Keratinocyte (primary cell): ENCODE measurements around the gene ZNF544. TPM values are rescaled to one million over a fixed set of nuclear protein-coding genes. Genes with fewer than 3 reads are reported as not detected.

Source experiments
- DNase-seq: peaks from one replicate; pipeline ENCODE4 v3.0.0-alpha.2; 2011; ENCODE audit warnings: low read depth, missing footprints, low spot score
- FAIRE-seq: peaks from 2 replicates; lab custom pipeline; 2011; peaks lifted over from hg19 to GRCh38; lab: Jason Lieb, UNC
- H2AFZ ChIP-seq: 2 replicates; pipeline ENCODE4 v1.6.0; 2012; ENCODE audit warnings: low read length, control low read depth, inconsistent platforms; ENCODE audit not compliant: control insufficient read depth
- H3K27ac ChIP-seq: 2 replicates; pipeline ENCODE4 v1.5.1; 2011; ENCODE audit warnings: low read length; ENCODE audit not compliant: control insufficient read depth, insufficient read depth
- H3K27me3 ChIP-seq: 3 replicates; pipeline ENCODE4 v1.6.0; 2011; ENCODE audit warnings: low read length; ENCODE audit not compliant: control insufficient read depth, insufficient read depth; ENCODE audit errors: extremely low read depth
- H3K36me3 ChIP-seq, 2 experiments: 2 replicates in 1 of 2; 3 replicates in 1 of 2; pipeline ENCODE4 v1.5.1; 2011; ENCODE audit warnings: low read length in 2 of 2, mild to moderate bottlenecking in 1 of 2; ENCODE audit not compliant: control insufficient read depth in 2 of 2, insufficient read depth in 2 of 2; ENCODE audit errors: extremely low read depth in 1 of 2
- H3K4me1 ChIP-seq: 3 replicates; pipeline ENCODE4 v1.5.1; 2011; ENCODE audit warnings: low read length; ENCODE audit not compliant: control insufficient read depth, insufficient read depth; ENCODE audit errors: extremely low read depth
- H3K4me2 ChIP-seq: 3 replicates; pipeline ENCODE4 v1.6.0; 2011; ENCODE audit warnings: low read depth, low read length; ENCODE audit not compliant: control insufficient read depth, insufficient read depth; ENCODE audit errors: extremely low read depth
- H3K4me3 ChIP-seq, 3 experiments: fragments of 200-600 bp in 1 of 3; sonication (generic) in 1 of 3; 2 replicates in 2 of 3; 3 replicates in 1 of 3; pipeline ENCODE4 v1.5.1; 2011 to 2016; ENCODE audit warnings: low read length in 3 of 3, mild to moderate bottlenecking in 3 of 3, control low read depth in 2 of 3, inconsistent platforms in 1 of 3, low read depth in 1 of 3, mixed read lengths in 1 of 3, mixed run types in 1 of 3, moderate library complexity in 1 of 3; ENCODE audit not compliant: control insufficient read depth in 2 of 3, insufficient read depth in 2 of 3; ENCODE audit errors: extremely low read depth in 1 of 3
- H3K79me2 ChIP-seq: 2 replicates; pipeline ENCODE4 v1.6.0; 2012; ENCODE audit warnings: low read length; ENCODE audit not compliant: control insufficient read depth, insufficient read depth
- H3K9ac ChIP-seq: 3 replicates; pipeline ENCODE4 v1.6.0; 2011; ENCODE audit warnings: low read length; ENCODE audit not compliant: control insufficient read depth, insufficient read depth; ENCODE audit errors: extremely low read depth
- H3K9me1 ChIP-seq: 3 replicates; pipeline ENCODE4 v1.6.0; 2011; ENCODE audit warnings: low read length; ENCODE audit not compliant: control insufficient read depth, insufficient read depth; ENCODE audit errors: extremely low read depth
- H3K9me3 ChIP-seq: 2 replicates; pipeline ENCODE4 v1.5.1; 2012; ENCODE audit warnings: low read depth, low read length; ENCODE audit not compliant: control insufficient read depth
- H4K20me1 ChIP-seq: 3 replicates; pipeline ENCODE4 v1.6.0; 2011; ENCODE audit warnings: low read length; ENCODE audit not compliant: control insufficient read depth, insufficient read depth; ENCODE audit errors: extremely low read depth
- EZH2 ChIP-seq: IDR thresholded peaks from one replicate; pipeline ENCODE4 v1.6.1; 2012; ENCODE audit warnings: inconsistent platforms, mild to moderate bottlenecking, low read length, moderate library complexity
- dilution Hi-C: fragments of 300-500 bp; cut with MboI; formaldehyde crosslinking; loops from one replicate; pipeline ENCODE4 v1.7.0; 2020; ENCODE audit warnings: low sequenced_read_pairs; ENCODE audit not compliant: extremely low pct_ligation_motif_present
- polyA plus RNA-seq, 5 experiments: library from polyadenylated mRNA; depleted of rRNA in 3 of 5; stranded (reverse) in 3 of 5; stranded (forward) in 1 of 5; unstranded in 1 of 5; fragments of >200 nt; gene quantifications; 1 replicate in 1 of 5; 2 replicates in 3 of 5; 3 replicates in 1 of 5; pipeline versions ENCODE4 v1.2.1 to v1.2.3, GENCODE V29; 2011 to 2012; ENCODE audit warnings: missing spikeins in 2 of 5, low read depth in 1 of 5, low replicate concordance in 1 of 5
- TF ChIP-seq, protein P1 (sequence below), 3 experiments: IDR thresholded peaks in 1 of 3; conservative IDR thresholded peaks in 1 of 3; optimal IDR thresholded peaks in 1 of 3; 2 replicates in 2 of 3; 3 replicates in 1 of 3; pipeline versions ENCODE3 to v1.5.1; 2011; ENCODE audit warnings: low read length in 3 of 3, mild to moderate bottlenecking in 3 of 3, moderate library complexity in 2 of 3, control low read depth in 1 of 3, inconsistent platforms in 1 of 3; ENCODE audit not compliant: insufficient read depth in 2 of 3; ENCODE audit errors: extremely low read depth in 1 of 3

ZNF544 gene
- polyA plus RNA-seq, 1 donor (not counting 4 experiments of a cell fraction or from before 2014, with no cell fraction given), result 30.9 TPM

DNA sequence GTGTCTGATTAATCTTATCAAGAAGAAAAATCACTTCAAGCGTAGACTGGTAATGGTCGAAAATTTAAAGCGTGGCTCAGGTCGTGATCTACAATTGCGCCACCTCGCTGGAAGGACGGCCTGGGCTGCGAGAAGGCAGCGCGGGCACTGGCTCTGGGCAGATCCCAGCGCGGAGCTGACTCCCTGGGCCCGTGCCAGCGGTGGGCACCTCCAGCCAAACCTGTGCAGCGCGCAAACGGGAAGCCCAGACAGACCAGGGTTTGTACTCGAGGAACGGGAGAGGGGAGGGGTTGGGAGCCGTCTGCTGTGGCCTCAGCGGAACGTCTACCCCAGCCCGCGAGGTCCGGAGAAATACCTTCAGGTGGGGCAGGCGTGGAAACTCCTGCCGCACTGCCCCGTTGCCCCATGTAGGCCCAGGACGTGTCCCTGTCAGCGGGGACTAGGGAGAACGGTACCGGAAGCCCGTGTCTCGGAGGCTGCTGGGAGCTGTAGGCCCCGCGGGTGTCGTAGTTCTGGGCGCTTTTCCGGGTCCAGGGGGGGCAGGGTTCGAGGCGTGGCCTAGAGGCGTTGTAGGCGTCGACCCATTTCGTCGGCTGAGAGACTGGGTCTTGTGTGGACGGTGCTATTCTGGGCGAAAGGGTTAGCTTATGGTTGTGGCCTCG lies 24.8 kb upstream of the ZNF544 start:
- peaks cover 49 to 50% of the 10 kb centered on the region in 2 experiments for H3K36me3 ChIP-seq
- H4K20me1 ChIP-seq, result no peaks in the 10 kb centered on the region
- no peak overlapping the region for H2AFZ ChIP-seq
- no peaks in the 10 kb centered on the region for H3K4me1 ChIP-seq
- H3K4me3 ChIP-seq, result no peak overlapping the region
- peaks cover 74% of the 10 kb centered on the region for H3K9me3 ChIP-seq
- dilution Hi-C loops, result no loop called here
- H3K9me1 ChIP-seq, result no peaks in the 10 kb centered on the region
- TF ChIP-seq, protein P1, sequence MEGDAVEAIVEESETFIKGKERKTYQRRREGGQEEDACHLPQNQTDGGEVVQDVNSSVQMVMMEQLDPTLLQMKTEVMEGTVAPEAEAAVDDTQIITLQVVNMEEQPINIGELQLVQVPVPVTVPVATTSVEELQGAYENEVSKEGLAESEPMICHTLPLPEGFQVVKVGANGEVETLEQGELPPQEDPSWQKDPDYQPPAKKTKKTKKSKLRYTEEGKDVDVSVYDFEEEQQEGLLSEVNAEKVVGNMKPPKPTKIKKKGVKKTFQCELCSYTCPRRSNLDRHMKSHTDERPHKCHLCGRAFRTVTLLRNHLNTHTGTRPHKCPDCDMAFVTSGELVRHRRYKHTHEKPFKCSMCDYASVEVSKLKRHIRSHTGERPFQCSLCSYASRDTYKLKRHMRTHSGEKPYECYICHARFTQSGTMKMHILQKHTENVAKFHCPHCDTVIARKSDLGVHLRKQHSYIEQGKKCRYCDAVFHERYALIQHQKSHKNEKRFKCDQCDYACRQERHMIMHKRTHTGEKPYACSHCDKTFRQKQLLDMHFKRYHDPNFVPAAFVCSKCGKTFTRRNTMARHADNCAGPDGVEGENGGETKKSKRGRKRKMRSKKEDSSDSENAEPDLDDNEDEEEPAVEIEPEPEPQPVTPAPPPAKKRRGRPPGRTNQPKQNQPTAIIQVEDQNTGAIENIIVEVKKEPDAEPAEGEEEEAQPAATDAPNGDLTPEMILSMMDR (optimal IDR thresholded peaks at IDR 0.05 in 1 of 3, IDR thresholded peaks at IDR 0.05 in 1 of 3, conservative IDR thresholded peaks at IDR 0.05 in 1 of 3; ENCODE audit: extremely low read depth in 1 of 3, insufficient read depth in 2 of 3, low read length in 3 of 3), result no peak
- no peak for TF ChIP-seq EZH2
- FAIRE-seq (no peak), DNase-seq (no peak)
- no peak overlapping the region for H3K9ac ChIP-seq
- H3K79me2 ChIP-seq, result peaks cover 11% of the 10 kb centered on the region
- no peak overlapping the region for H3K27ac ChIP-seq
- H3K4me2 ChIP-seq, result no peak overlapping the region
- no peaks in the 10 kb centered on the region for H3K27me3 ChIP-seq

DNA sequence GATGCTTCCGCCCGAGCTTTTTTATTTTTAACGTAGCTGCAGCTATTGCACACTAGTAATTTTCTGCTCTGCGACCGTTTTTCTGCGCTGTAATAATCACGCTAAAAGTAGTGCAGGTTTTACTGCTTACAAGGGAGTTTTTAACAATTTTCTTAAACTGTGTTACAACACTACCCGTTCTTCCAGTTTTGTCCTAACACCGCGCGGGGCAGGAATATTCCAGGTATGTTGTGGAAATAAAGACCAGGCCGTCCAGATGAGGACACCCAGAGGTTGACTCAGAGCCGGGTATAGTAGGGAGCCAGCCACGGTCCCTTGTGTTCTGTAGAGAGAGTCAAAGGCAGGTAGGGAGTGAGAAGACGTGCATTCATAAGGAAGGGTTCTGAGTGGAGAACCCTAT lies 24.1 kb upstream of the ZNF544 start:
- no peak overlapping the region for H3K4me3 ChIP-seq
- peaks cover 48 to 57% of the 10 kb centered on the region in 2 experiments for H3K36me3 ChIP-seq
- peaks cover 11% of the 10 kb centered on the region for H3K79me2 ChIP-seq
- H2AFZ ChIP-seq, result no peak overlapping the region
- DNase-seq (no peak), FAIRE-seq (no peak)
- H4K20me1 ChIP-seq, result no peaks in the 10 kb centered on the region
- peaks cover 74% of the 10 kb centered on the region for H3K9me3 ChIP-seq
- H3K9me1 ChIP-seq, result no peaks in the 10 kb centered on the region
- TF ChIP-seq, protein P1 (optimal IDR thresholded peaks at IDR 0.05 in 1 of 3, IDR thresholded peaks at IDR 0.05 in 1 of 3, conservative IDR thresholded peaks at IDR 0.05 in 1 of 3; ENCODE audit: extremely low read depth in 1 of 3, insufficient read depth in 2 of 3, low read length in 3 of 3), result no peak
- no peak for TF ChIP-seq EZH2
- no peaks in the 10 kb centered on the region for H3K4me1 ChIP-seq
- no peak overlapping the region for H3K27ac ChIP-seq
- no peaks in the 10 kb centered on the region for H3K27me3 ChIP-seq
- H3K4me2 ChIP-seq, result no peak overlapping the region
- H3K9ac ChIP-seq, result no peak overlapping the region
- dilution Hi-C loops, result no loop called here
